ENCODE results near the gene SPACA9. TPM values are rescaled to one million over a fixed set of nuclear protein-coding genes. Genes with fewer than 3 reads are reported as not detected.

The SPACA9 gene
- total and polyA plus RNA-seq, 10 of the 15 experiments (the other 5 are each of a cell fraction or from before 2014, with no cell fraction given): 0.68 to 2.9 (median 1.0) TPM

- H4K20me1 ChIP-seq (ENCODE audit: control insufficient read depth, insufficient read depth): no peaks in the 10 kb centered on the region
- H3K9me3 ChIP-seq (replicated peaks; ENCODE audit: control insufficient read depth, insufficient read depth, low read length): no peaks in the 10 kb centered on the region
- POLR2A ChIA-PET: interaction anchor here (0.6 to 0.8 kb wide), 2 partner anchors 343 to 421 kb away, joined by 3 read pairs; no protein-coding TSS in a partner anchor
- SMC1A ChIA-PET (ENCODE audit: uncharacterized antibody, unreplicated experiment): no interaction called here
- TF ChIP-seq SUPT20H (IDR thresholded peaks at IDR 0.05; ENCODE audit: borderline replicate concordance, control insufficient read depth, low read depth, low read length) (no peak), MTA3 (IDR thresholded peaks at IDR 0.05; ENCODE audit: borderline replicate concordance, low read length) (no peak), POU2F2 (IDR thresholded peaks at IDR 0.05; ENCODE audit: borderline replicate concordance, low read depth, low read length) (no peak), PAX8 (IDR thresholded peaks at IDR 0.05) (no peak), CEBPZ (IDR thresholded peaks at IDR 0.05; ENCODE audit: low read depth, low read length) (no peak), MYC (IDR thresholded peaks at IDR 0.05; ENCODE audit: insufficient read depth, insufficient read length, insufficient replicate concordance, low read length, severe bottlenecking) (no peak), CHD2 (IDR thresholded peaks at IDR 0.05; ENCODE audit: borderline replicate concordance, low read depth, low read length) (no peak), EED (IDR thresholded peaks at IDR 0.05; ENCODE audit: low read depth) (no peak)
- H2AFZ ChIP-seq (ENCODE audit: control insufficient read depth, low read depth, low read length): no peak overlapping the region
- H3K27me3 ChIP-seq (replicated peaks in 1 of 2; ENCODE audit: control insufficient read depth in 2 of 2, insufficient read depth in 2 of 2, low read length in 1 of 2): no peaks in the 10 kb centered on the region
- no peak for DNase-seq (ENCODE audit: low read depth, low spot score)
- ATAC-seq: no peak
- no peaks in the 10 kb centered on the region for H3K79me2 ChIP-seq (ENCODE audit: control insufficient read depth, insufficient read depth, low read length)
- peaks cover 4 to 15% of the 10 kb centered on the region in 2 experiments for H3K36me3 ChIP-seq (ENCODE audit: control insufficient read depth in 2 of 2, insufficient read depth in 2 of 2, low read length in 1 of 2)
- in situ Hi-C loops (cut with MboI): no loop called here
- 96% methylated on average over 7 of the region's 7 CpGs for WGBS (ENCODE audit: insufficient coverage, insufficient replicate concordance, low lambda C conversion rate, missing lambda C conversion rate)
- BruUV-seq (replicated peaks): no TSS peak
- no peak overlapping the region for H3K4me3 ChIP-seq
- RAD21 ChIA-PET (ENCODE audit: unreplicated experiment): no interaction called here
- no peak overlapping the region for H3K9ac ChIP-seq (ENCODE audit: control insufficient read depth, insufficient read depth, low read length)
- intact Hi-C loops (cut with micrococcal nuclease; ENCODE audit: unreplicated experiment): loop anchor here (10.0 kb wide), 2 partner anchors 234 to 404 kb away; partner anchors contain the start of gene GTF3C4
- H3K27ac ChIP-seq (ENCODE audit: control insufficient read depth, insufficient read depth): no peak overlapping the region
- FAIRE-seq: no peak
- H3K4me1 ChIP-seq (ENCODE audit: control insufficient read depth, insufficient read depth, low read length): no peaks in the 10 kb centered on the region
- CTCF ChIA-PET: interaction anchor here (0.6 to 3.3 kb wide), 2 partner anchors 8 to 10 kb away, joined by 4 to 24 read pairs; no protein-coding TSS in a partner anchor
- H3K4me2 ChIP-seq (ENCODE audit: control insufficient read depth, insufficient read depth): no peak overlapping the region
These were observed 29.9 kb downstream of the SPACA9 start for GRCh38 chr9:132908635-132909034.

All from GM12878 (cell line).